ENCODE data around the gene ACOT8. TPM values are rescaled to one million over a fixed set of nuclear protein-coding genes. Genes with fewer than 3 reads are reported as not detected.

The ACOT8 gene
- total and polyA plus RNA-seq, 9 of the 15 experiments (the other 6 are each of a cell fraction or from before 2014, with no cell fraction given) = 8.2 to 46.7 (median 20.7) TPM

GRCh38 chr20:45833883-45834796 lies 23.1 kb downstream of the ACOT8 start (continued):
- TF ChIP-seq MGA (IDR thresholded peaks at IDR 0.05) (peak; percentile 48; the same call in 1 of the 2 replicates), VEZF1 (CRISPR knock-in tag; IDR thresholded peaks at IDR 0.05) (no peak), ZNF717 (CRISPR knock-in tag; IDR thresholded peaks at IDR 0.05) (no peak)

All from K562 (cell line).